ENCODE results near the gene MAGI2.

Gene MAGI2

GRCh38 chr7:79453558-79454360 lies at the start of gene MAGI2:
Gene MAGI2, minus strand, starts transcription at chr7:79453667. Its CDS starts 347 bp downstream, at chr7:79453320.
- DNase-seq: peak; percentile 70

GRCh38 chr7:79502151-79502550 lies 48.7 kb upstream of the MAGI2 start:
- DNase-seq: peak; percentile 15

- DNase-seq: no peak
Measured at GRCh38 chr7:79500759-79501158, 47.3 kb upstream of the MAGI2 start.

- no peak for DNase-seq
Measured at GRCh38 chr7:79497728-79498127, 44.3 kb upstream of the MAGI2 start.

GRCh38 chr7:79495544-79496272 lies 42.2 kb upstream of the MAGI2 start:
- DNase-seq: no peak

- peak; percentile 49 for DNase-seq
Measured at GRCh38 chr7:79494046-79494445, 40.6 kb upstream of the MAGI2 start.

GRCh38 chr7:79489371-79489770 lies 35.9 kb upstream of the MAGI2 start:
- DNase-seq: no peak

GRCh38 chr7:79478386-79478785 lies 24.9 kb upstream of the MAGI2 start:
- DNase-seq: no peak

GRCh38 chr7:79475455-79475854 lies 22.0 kb upstream of the MAGI2 start:
- DNase-seq: no peak

GRCh38 chr7:79471699-79472098 lies 18.2 kb upstream of the MAGI2 start:
- no peak for DNase-seq

- DNase-seq: no peak
Measured at GRCh38 chr7:79471283-79471682, 17.8 kb upstream of the MAGI2 start.

GRCh38 chr7:79465551-79465950 lies 12.1 kb upstream of the MAGI2 start:
- DNase-seq: no peak

GRCh38 chr7:79464051-79464450 lies 10.6 kb upstream of the MAGI2 start:
- DNase-seq: no peak

GRCh38 chr7:79462390-79462789 lies 8.9 kb upstream of the MAGI2 start:
- no peak for DNase-seq

- peak; percentile 45 for DNase-seq
Measured at GRCh38 chr7:79461660-79462059, 8.2 kb upstream of the MAGI2 start.

GRCh38 chr7:79459381-79459780 lies 5.9 kb upstream of the MAGI2 start:
- DNase-seq: no peak

- DNase-seq: no peak
Measured at GRCh38 chr7:79458796-79459195, 5.3 kb upstream of the MAGI2 start.

- no peak for DNase-seq
Measured at GRCh38 chr7:79455173-79455790, 1.8 kb upstream of the MAGI2 start.

GRCh38 chr7:79454361-79454960 lies 994 bp upstream of the MAGI2 start:
- DNase-seq: no peak

- DNase-seq: peak; percentile 5
Measured at GRCh38 chr7:79453266-79453557, 255 bp downstream of the MAGI2 start.

GRCh38 chr7:79452495-79453265 lies 787 bp downstream of the MAGI2 start:
- DNase-seq: peak; percentile 24

- DNase-seq: peak; percentile 83
Measured at GRCh38 chr7:79452032-79452494, 1.4 kb downstream of the MAGI2 start.

GRCh38 chr7:79451580-79451979 lies 1.9 kb downstream of the MAGI2 start:
- DNase-seq: no peak
